Right cardiac atrium (tissue), 5 donors: ENCODE results near the gene MPHOSPH9. TPM values are rescaled to one million over a fixed set of nuclear protein-coding genes. Genes with fewer than 3 reads are reported as not detected.

Source experiments
- ATAC-seq, 2 donors: fragments of 200-7000 bp; cut with Tn5 transposase; one replicate each; pipeline versions ENCODE4 v1.8.0 to v1.9.1; 2020; ENCODE audit warnings: moderate library complexity in 2 of 2, mild to moderate bottlenecking in 1 of 2
- DNase-seq, 3 donors: peaks; one replicate each; pipeline ENCODE4 v3.0.0-alpha.2; 2020
- H3K27ac ChIP-seq: one replicate; pipeline ENCODE4 v1.5.1; 2013; ENCODE audit warnings: mild to moderate bottlenecking, low read length, control low read depth, moderate library complexity
- H3K27me3 ChIP-seq: one replicate; pipeline ENCODE4 v1.6.1; 2013; ENCODE audit not compliant: control insufficient read depth, insufficient read depth
- H3K4me1 ChIP-seq: one replicate; pipeline ENCODE4 v1.6.1; 2013; ENCODE audit warnings: low read length; ENCODE audit not compliant: control insufficient read depth, insufficient read depth
- H3K4me3 ChIP-seq: one replicate; pipeline ENCODE4 v1.5.1; 2013; ENCODE audit warnings: low read length, control low read depth
- H3K9me3 ChIP-seq: one replicate; pipeline ENCODE4 v1.6.1; 2013; ENCODE audit warnings: low read length; ENCODE audit not compliant: control insufficient read depth
- WGBS: extraction: QIAGEN DNeasy Blood & Tissue Kit; methylation state at CpG from one replicate; pipeline ENCODE4 v1.1.7; 2013; 5-methylcytosine and 5-hydroxymethylcytosine counted together
- intact Hi-C, 4 donors: fragments of 100-400 bp; cut with DNase I; formaldehyde crosslinking; loops; one replicate each; pipeline versions ENCODE4 v1.11.0 to v1.14.0; 2022 to 2023
- polyA plus RNA-seq: library from polyadenylated mRNA; stranded (reverse); fragments of 200-250 nt; gene quantifications from one replicate; pipeline ENCODE4 v1.2.3, GENCODE V29; 2013
- total RNA-seq, 4 donors: library from RNA; stranded (reverse); fragmentation: NEBNext Ultra II Directional; extraction: Animal tissue kit (Norgen Biotek cat#: 25700); gene quantifications; one replicate each; pipeline ENCODE4 v1.2.1, GENCODE V29; 2021
- donor health status: healthy with polysubstance abuse.
- donor health status: DM: no; HTN: yes; CAD: no.
- donor health status: DM: no; HTN: no; CAD: no.
- donor health status: DM: no; HTN: yes; CAD: no; lungs with severe emphysema.
- donor health status: DM: yes; HTN: yes; CAD: no.

The MPHOSPH9 gene
- total and polyA plus RNA-seq, 5 donors: 8.0 to 27.4 (median 20.7) TPM

GRCh38 chr12:123111498-123112165, 121.3 kb downstream of the MPHOSPH9 start:
- DNase-seq: no peak
- intact Hi-C loops: no loop called here
- WGBS: 76% methylated on average over 19 of the region's 19 CpGs
- no peaks in the 10 kb centered on the region for H3K27me3 ChIP-seq
- H3K27ac ChIP-seq: peak overlapping the region; percentile 54
- no peak overlapping the region for H3K4me3 ChIP-seq
- no peak for ATAC-seq
- no peaks in the 10 kb centered on the region for H3K9me3 ChIP-seq
- peaks cover 42% of the 10 kb centered on the region for H3K4me1 ChIP-seq

- Histone ChIP-seq H3K4me3 (no peak overlapping the region), H3K27me3 (no peaks in the 10 kb centered on the region), H3K27ac (no peak overlapping the region), H3K9me3 (no peaks in the 10 kb centered on the region), H3K4me1 (peaks cover 34% of the 10 kb centered on the region)
- WGBS: 61% methylated on average over 3 of the region's 3 CpGs
- ATAC-seq (peak in 1 of 2 donors; percentile 7), DNase-seq (peak in 1 of 3 donors; percentile 67)
- intact Hi-C loops: no loop called here
Observed at GRCh38 chr12:123109319-123109772, 123.6 kb downstream of the MPHOSPH9 start.

GRCh38 chr12:123108682-123109066, 124.3 kb downstream of the MPHOSPH9 start:
- ATAC-seq (no peak), DNase-seq (no peak)
- H3K27ac ChIP-seq: peak overlapping the region; percentile 22

GRCh38 chr12:123107926-123108681, 124.8 kb downstream of the MPHOSPH9 start:
- Histone ChIP-seq H3K27me3 (no peaks in the 10 kb centered on the region), H3K4me3 (no peak overlapping the region), H3K9me3 (no peaks in the 10 kb centered on the region), H3K4me1 (peaks cover 31% of the 10 kb centered on the region), H3K27ac (peak overlapping the region; percentile 53)
- ATAC-seq (no peak), DNase-seq (peak in 1 of 3 donors; percentile 69)
- WGBS: 61% methylated on average over 13 of the region's 13 CpGs
- intact Hi-C loops: no loop called here

More at GRCh38 chr12:123108682-123109066, 124.3 kb downstream of the MPHOSPH9 start:
- Histone ChIP-seq H3K27me3 (no peaks in the 10 kb centered on the region), H3K4me1 (peaks cover 31% of the 10 kb centered on the region), H3K4me3 (no peak overlapping the region), H3K9me3 (no peaks in the 10 kb centered on the region)
- 77% methylated on average over 7 of the region's 7 CpGs for WGBS
- intact Hi-C loops: no loop called here

GRCh38 chr12:123106640-123107359, 126.1 kb downstream of the MPHOSPH9 start:
- H3K4me1 ChIP-seq: peaks cover 34% of the 10 kb centered on the region
- DNase-seq (peak; percentile 68 to 83 (median 78)), ATAC-seq (peak; percentile 43 to 85)
- H3K4me3 ChIP-seq: no peak overlapping the region
- peak overlapping the region; percentile 70 for H3K27ac ChIP-seq
- no peaks in the 10 kb centered on the region for H3K9me3 ChIP-seq
- intact Hi-C loops: no loop called here
- WGBS: 56% methylated on average over 9 of the region's 9 CpGs
- no peaks in the 10 kb centered on the region for H3K27me3 ChIP-seq

GRCh38 chr12:123105211-123105826, 127.6 kb downstream of the MPHOSPH9 start:
- intact Hi-C loops: no loop called here
- ATAC-seq (peak in 1 of 2 donors; percentile 56), DNase-seq (no peak)
- Histone ChIP-seq H3K9me3 (no peaks in the 10 kb centered on the region), H3K4me3 (peak overlapping the region; percentile 37), H3K27ac (peak overlapping the region; percentile 96), H3K27me3 (no peaks in the 10 kb centered on the region), H3K4me1 (peaks cover 29% of the 10 kb centered on the region)
- WGBS: 70% methylated on average over 14 of the region's 14 CpGs

GRCh38 chr12:123104809-123105208, 128.1 kb downstream of the MPHOSPH9 start:
- H3K27me3 ChIP-seq: no peaks in the 10 kb centered on the region
- no peaks in the 10 kb centered on the region for H3K9me3 ChIP-seq
- H3K4me1 ChIP-seq: peaks cover 29% of the 10 kb centered on the region
- H3K27ac ChIP-seq: peak overlapping the region; percentile 96
- ATAC-seq (no peak), DNase-seq (no peak)
- WGBS: 76% methylated on average over 4 of the region's 4 CpGs
- intact Hi-C loops: no loop called here
- H3K4me3 ChIP-seq: peak overlapping the region; percentile 37

Other genes with a start within 250 kb of the MPHOSPH9 start
- gene PITPNM2, start 82.1 kb downstream of the MPHOSPH9 start, total RNA-seq: 10 to 100 TPM; 19.4 to 26.8 (median 20.9) TPM
- 10.8 TPM for gene PITPNM2, start 82.1 kb downstream of the MPHOSPH9 start, polyA plus RNA-seq
- gene MTRFR, start 295 bp upstream of the MPHOSPH9 start, total RNA-seq: 10 to 100 TPM in 3 of 4 donors, 1 to 10 TPM in 1; 9.5 to 12.5 (median 10.7) TPM
- gene MTRFR, start 295 bp upstream of the MPHOSPH9 start, polyA plus RNA-seq: 14.1 TPM
- gene CDK2AP1, start 38.7 kb upstream of the MPHOSPH9 start, total RNA-seq: 10 to 100 TPM; 76.1 to 95.2 (median 88.9) TPM
- gene CDK2AP1, start 38.7 kb upstream of the MPHOSPH9 start, polyA plus RNA-seq: 164 TPM
- gene SBNO1, start 131.7 kb upstream of the MPHOSPH9 start, total RNA-seq: 10 to 100 TPM; 22.3 to 28.7 (median 26.8) TPM
- gene SBNO1, start 131.7 kb upstream of the MPHOSPH9 start, polyA plus RNA-seq: 5.7 TPM
- gene KMT5A, start 151.0 kb upstream of the MPHOSPH9 start, total RNA-seq: 10 to 100 TPM; 19.8 to 26.8 (median 22.6) TPM
- gene KMT5A, start 151.0 kb upstream of the MPHOSPH9 start, polyA plus RNA-seq: 15.1 TPM
- 1 to 10 TPM; 3.4 to 4.0 (median 3.8) TPM for gene RILPL2, start 203.5 kb upstream of the MPHOSPH9 start, total RNA-seq
- gene RILPL2, start 203.5 kb upstream of the MPHOSPH9 start, polyA plus RNA-seq: 4.3 TPM
- 10 to 100 TPM; 19.2 to 26.6 (median 26.1) TPM for gene SNRNP35, start 225.0 kb upstream of the MPHOSPH9 start, total RNA-seq
- gene SNRNP35, start 225.0 kb upstream of the MPHOSPH9 start, polyA plus RNA-seq: 48.1 TPM